GM12875 (cell line): ENCODE results near the gene ACIN1.

ENCODE experiments used
- H3K4me3 ChIP-seq: one replicate; pipeline ENCODE4 v1.5.1; 2011; ENCODE audit warnings: low read depth, low read length, control low read depth
- CTCF ChIP-seq: IDR thresholded peaks from 2 replicates; pipeline ENCODE4 v1.5.1; 2011; ENCODE audit warnings: low read depth, mild to moderate bottlenecking, control low read depth, inconsistent platforms, low read length, moderate library complexity, borderline replicate concordance; ENCODE audit not compliant: insufficient read depth

ACIN1 gene

DNA sequence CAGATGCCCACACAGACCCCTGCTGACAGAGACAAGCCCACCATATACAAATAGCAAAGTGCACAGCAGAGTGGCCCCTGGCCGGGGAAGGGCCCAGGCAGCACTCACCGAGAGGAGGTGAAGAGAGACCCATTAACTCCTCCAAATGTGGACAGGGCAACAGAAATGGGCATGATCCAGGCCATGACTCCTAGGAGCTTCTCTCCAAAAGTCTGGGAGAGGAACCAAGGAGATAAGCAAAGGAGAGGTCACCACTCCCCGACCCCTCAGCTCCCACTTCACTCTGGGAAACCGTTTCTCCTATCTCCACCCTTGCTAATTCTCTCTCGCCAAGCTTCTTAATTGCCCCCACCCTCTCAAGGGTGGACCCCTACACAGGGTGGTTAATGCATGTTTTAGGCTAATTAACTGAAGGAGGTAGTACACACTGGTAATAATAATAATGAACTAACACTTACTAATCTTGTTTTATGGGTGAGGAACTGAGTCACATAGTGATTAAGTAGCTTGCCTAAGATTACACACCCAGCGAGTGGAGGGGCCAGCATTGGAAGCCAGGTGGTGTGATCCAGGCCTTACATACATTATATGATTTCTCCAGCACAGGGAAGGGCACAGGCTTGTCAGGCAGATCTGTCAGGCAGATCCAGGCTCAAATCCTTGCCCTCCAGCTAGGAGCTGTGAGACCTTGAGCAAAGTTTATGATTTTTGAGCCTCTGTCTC is 43.0 kb upstream of the ACIN1 start:
- TF ChIP-seq CTCF = no peak
- no peak overlapping the region for H3K4me3 ChIP-seq

GRCh38 chr14:23137192-23137812 is 42.4 kb upstream of the ACIN1 start:
- H3K4me3 ChIP-seq = no peak overlapping the region
- TF ChIP-seq CTCF = no peak

DNA sequence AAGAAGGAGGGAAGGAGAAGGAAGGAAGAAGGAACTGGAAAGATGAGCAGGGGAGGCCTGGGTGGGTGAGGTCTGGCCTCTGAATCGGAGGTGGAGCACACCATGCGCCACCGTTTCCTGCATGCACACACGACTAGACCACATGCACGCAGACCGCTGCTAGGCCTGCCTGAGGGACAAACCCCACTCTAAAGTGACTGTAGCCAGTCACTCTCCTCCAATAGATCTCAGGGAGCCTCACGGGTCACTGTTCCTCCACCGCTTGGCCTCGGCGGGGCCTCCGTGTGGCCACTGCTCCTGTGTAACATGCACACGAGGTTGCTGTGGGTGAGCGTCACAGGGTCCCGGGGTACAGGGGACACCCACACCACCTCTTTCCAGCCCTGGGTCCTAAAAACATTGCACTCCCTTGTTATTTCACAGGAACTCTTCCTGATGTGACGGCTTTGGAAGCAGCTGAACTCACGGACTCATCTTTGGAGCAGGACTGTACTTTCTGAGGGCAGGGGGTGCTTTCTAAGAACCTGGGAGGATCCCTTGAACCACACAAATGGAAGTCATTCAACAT is 41.7 kb upstream of the ACIN1 start:
- no peak for TF ChIP-seq CTCF
- no peak overlapping the region for H3K4me3 ChIP-seq

DNA sequence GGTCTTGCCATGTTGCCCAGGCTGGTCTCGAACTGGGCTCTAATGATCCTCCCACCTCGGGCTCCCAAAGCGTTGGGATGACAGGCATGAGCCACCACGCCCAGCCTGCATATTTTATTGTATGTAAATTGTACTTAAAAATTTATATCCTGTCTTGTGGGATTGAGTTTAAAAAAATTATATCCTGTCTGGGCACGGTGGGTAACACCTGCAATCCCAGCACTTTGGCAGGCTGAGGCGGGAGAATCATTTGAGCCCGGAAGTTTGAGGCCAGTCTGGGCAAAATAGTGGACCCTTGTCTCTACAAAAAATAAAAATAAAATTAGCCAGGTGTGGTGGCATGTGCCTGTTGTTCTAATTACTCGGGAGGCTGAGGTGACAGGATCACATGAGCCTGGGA is 38.0 kb upstream of the ACIN1 start:
- no peak for TF ChIP-seq CTCF
- no peak overlapping the region for H3K4me3 ChIP-seq

GRCh38 chr14:23131482-23131881 is 36.5 kb upstream of the ACIN1 start:
- no peak overlapping the region for H3K4me3 ChIP-seq
- no peak for TF ChIP-seq CTCF

DNA sequence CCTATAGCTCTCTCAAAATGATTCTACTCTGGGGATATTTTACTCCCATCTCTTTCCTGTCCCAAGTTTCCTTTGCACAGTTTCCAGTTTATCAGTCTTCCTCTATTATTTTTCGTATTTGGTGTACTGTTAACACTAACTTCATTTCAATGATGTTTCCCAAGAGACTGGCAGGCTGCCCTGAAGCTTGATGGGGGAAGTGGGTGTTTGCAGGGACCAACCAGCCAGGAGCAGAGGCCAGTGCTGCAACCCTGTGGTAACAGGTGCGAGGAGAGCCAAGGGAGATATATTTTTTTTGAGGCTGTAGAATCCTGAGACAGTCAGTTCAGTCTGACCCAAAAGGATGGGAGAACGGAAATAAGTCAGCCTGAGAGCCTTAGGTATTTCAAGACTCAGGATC is 35.9 kb upstream of the ACIN1 start:
- TF ChIP-seq CTCF = no peak
- H3K4me3 ChIP-seq = no peak overlapping the region

DNA sequence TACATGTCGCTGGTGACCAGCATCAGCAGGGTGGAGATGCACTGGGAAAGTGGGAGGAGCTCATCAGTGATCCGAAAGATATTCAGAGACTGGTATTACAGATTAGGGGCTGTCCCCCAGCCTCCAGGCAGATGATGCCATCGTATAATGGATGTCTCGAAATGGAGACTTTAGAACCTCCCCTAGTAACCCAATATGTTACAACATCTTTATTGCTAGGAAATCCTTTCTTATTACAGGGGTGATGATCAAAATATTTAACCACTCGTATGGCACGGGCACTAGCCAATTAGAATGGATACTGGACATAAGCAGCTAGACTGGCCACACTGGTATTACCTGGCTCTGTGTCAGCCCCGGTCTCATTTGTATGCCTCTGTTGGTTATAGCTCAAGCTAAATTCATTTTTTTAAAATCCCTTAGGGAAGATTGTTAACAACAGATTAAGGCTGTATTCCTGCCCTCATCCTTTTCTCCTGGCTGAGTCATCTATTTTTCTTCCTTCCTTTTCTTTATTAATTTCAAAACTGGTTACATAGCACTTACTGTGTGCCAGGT is 34.9 kb upstream of the ACIN1 start:
- no peak overlapping the region for H3K4me3 ChIP-seq
- TF ChIP-seq CTCF = no peak
